GM12873 (cell line): Measurements from ENCODE around the gene C19orf44.

Experiments used
- CTCF ChIP-seq: IDR thresholded peaks from 2 replicates; pipeline ENCODE4 v1.5.1; 2012; ENCODE audit warnings: low read depth, mild to moderate bottlenecking, moderate library complexity, low read length, control low read depth; ENCODE audit not compliant: insufficient read depth; ENCODE audit errors: missing control alignments

C19orf44 gene

GRCh38 chr19:16504271-16504670, 8.1 kb downstream of the C19orf44 start:
- TF ChIP-seq CTCF = no peak

GRCh38 chr19:16506961-16507360, 10.8 kb downstream of the C19orf44 start:
- no peak for TF ChIP-seq CTCF

GRCh38 chr19:16508546-16508945, 12.4 kb downstream of the C19orf44 start:
- TF ChIP-seq CTCF = no peak

GRCh38 chr19:16509141-16510061, 13.2 kb downstream of the C19orf44 start:
- no peak for TF ChIP-seq CTCF

GRCh38 chr19:16514383-16515019, 18.3 kb downstream of the C19orf44 start:
- TF ChIP-seq CTCF = peak; percentile 11

- no peak for TF ChIP-seq CTCF
Observed at GRCh38 chr19:16516381-16516780, 20.2 kb downstream of the C19orf44 start.

- peak; percentile 3 for TF ChIP-seq CTCF
Observed at GRCh38 chr19:16516923-16517610, 20.9 kb downstream of the C19orf44 start.
